Right atrium auricular region (tissue), 2 donors: ENCODE results near the gene COL15A1. TPM values are rescaled to one million over a fixed set of nuclear protein-coding genes. Genes with fewer than 3 reads are reported as not detected.

Experiments
- DNase-seq: peaks from one replicate; pipeline ENCODE4 v3.0.0-alpha.2; 2019; ENCODE audit warnings: low spot score
- H3K27ac ChIP-seq, 2 donors: fragments of 200-600 bp; sonication (generic); 1 replicate in 1 of 2; 2 replicates in 1 of 2; pipeline ENCODE4 v1.5.1; 2016 to 2019
- H3K27me3 ChIP-seq, 2 donors: fragments of 200-600 bp; sonication (generic); one replicate each; pipeline versions ENCODE4 v1.5.1 to v1.6.0; 2017 to 2019
- H3K36me3 ChIP-seq: fragments of 200-600 bp; sonication (generic); one replicate; pipeline ENCODE4 v1.5.1; 2016
- H3K4me1 ChIP-seq, 2 donors: fragments of 200-600 bp; sonication (generic); one replicate each; pipeline versions ENCODE4 v1.5.1 to v1.6.0; 2017 to 2019
- H3K4me3 ChIP-seq, 2 donors: fragments of 200-600 bp; sonication (generic); 1 replicate in 1 of 2; 2 replicates in 1 of 2; pipeline ENCODE4 v1.5.1; 2017 to 2019; ENCODE audit warnings: mild to moderate bottlenecking in 1 of 2, moderate library complexity in 1 of 2
- H3K9me3 ChIP-seq, 2 donors: fragments of 200-600 bp; sonication (generic); one replicate each; pipeline ENCODE4 v1.5.1; 2019
- CTCF ChIP-seq, 2 donors: fragments of 200-600 bp; sonication (generic); IDR thresholded peaks; one replicate each; pipeline ENCODE4 v1.5.1; 2019; ENCODE audit warnings: antibody characterized with exemption in 2 of 2
- total RNA-seq, 2 donors: library from RNA; depleted of rRNA; stranded (reverse); fragments of >200 nt; gene quantifications; one replicate each; pipeline ENCODE4 v1.1.0, GENCODE V29; 2016

COL15A1 gene
- total RNA-seq, 2 donors from 2014 or later: 22.4 to 38.2 TPM

GRCh38 chr9:99079542-99079941 is 135.8 kb downstream of the COL15A1 start:
- no peak overlapping the region for H3K4me3 ChIP-seq
- no peaks in the 10 kb centered on the region for H3K27me3 ChIP-seq
- no peaks in the 10 kb centered on the region for H3K36me3 ChIP-seq
- no peak for DNase-seq
- H3K4me1 ChIP-seq: peaks cover 0 to 24% of the 10 kb centered on the region in 2 donors
- no peak for TF ChIP-seq CTCF (IDR thresholded peaks at IDR 0.05)
- no peak overlapping the region for H3K27ac ChIP-seq
- H3K9me3 ChIP-seq: no peaks in the 10 kb centered on the region

- no peak for DNase-seq
- no peak overlapping the region for H3K4me3 ChIP-seq
- no peak for TF ChIP-seq CTCF (IDR thresholded peaks at IDR 0.05)
- H3K4me1 ChIP-seq: no peaks in the 10 kb centered on the region
- H3K27ac ChIP-seq: no peak overlapping the region
- no peaks in the 10 kb centered on the region for H3K9me3 ChIP-seq
- no peaks in the 10 kb centered on the region for H3K36me3 ChIP-seq
- no peaks in the 10 kb centered on the region for H3K27me3 ChIP-seq
Observed at GRCh38 chr9:99083051-99083450, 139.3 kb downstream of the COL15A1 start.

GRCh38 chr9:99085949-99086948 is 142.5 kb downstream of the COL15A1 start:
- Histone ChIP-seq H3K4me3 (no peak overlapping the region), H3K27me3 (no peaks in the 10 kb centered on the region), H3K9me3 (peaks cover 0 to 4% of the 10 kb centered on the region in 2 donors), H3K27ac (peak overlapping the region in 1 of 2 donors; percentile 51), H3K4me1 (no peaks in the 10 kb centered on the region), H3K36me3 (no peaks in the 10 kb centered on the region)
- TF ChIP-seq CTCF (IDR thresholded peaks at IDR 0.05): no peak
- no peak for DNase-seq

- DNase-seq: no peak
- H3K36me3 ChIP-seq: no peaks in the 10 kb centered on the region
Observed at GRCh38 chr9:99087462-99087861, 143.8 kb downstream of the COL15A1 start.

GRCh38 chr9:99090336-99091130 is 146.8 kb downstream of the COL15A1 start:
- Histone ChIP-seq H3K27ac (no peak overlapping the region), H3K9me3 (peaks cover 0 to 4% of the 10 kb centered on the region in 2 donors), H3K4me3 (no peak overlapping the region), H3K27me3 (no peaks in the 10 kb centered on the region), H3K36me3 (no peaks in the 10 kb centered on the region), H3K4me1 (no peaks in the 10 kb centered on the region)
- DNase-seq: no peak
- no peak for TF ChIP-seq CTCF (IDR thresholded peaks at IDR 0.05)

More at GRCh38 chr9:99087462-99087861, 143.8 kb downstream of the COL15A1 start:
- H3K4me1 ChIP-seq: no peaks in the 10 kb centered on the region
- peaks cover 0 to 4% of the 10 kb centered on the region in 2 donors for H3K9me3 ChIP-seq
- no peak for TF ChIP-seq CTCF (IDR thresholded peaks at IDR 0.05)
- H3K27me3 ChIP-seq: no peaks in the 10 kb centered on the region
- no peak overlapping the region for H3K4me3 ChIP-seq
- no peak overlapping the region for H3K27ac ChIP-seq
